Mononuclear cell (primary cell): Measurements from ENCODE around the gene CDH24. TPM values are rescaled to one million over a fixed set of nuclear protein-coding genes. Genes with fewer than 3 reads are reported as not detected.
"Not testable (repeated sequence)": the region's sequence is repeated elsewhere in the genome, so short reads cannot be mapped to it uniquely, and the experiment has no call there.

Experiments
- H3K27me3 ChIP-seq: 2 replicates; pipeline ENCODE4 v1.6.0; 2011; ENCODE audit warnings: low read length, control low read depth; ENCODE audit not compliant: insufficient read depth
- H3K4me1 ChIP-seq: 2 replicates; pipeline ENCODE4 v1.5.1; 2011; ENCODE audit warnings: mild to moderate bottlenecking, low read length, control low read depth; ENCODE audit not compliant: insufficient read depth
- H3K4me3 ChIP-seq: 2 replicates; pipeline ENCODE4 v1.5.1; 2011; ENCODE audit warnings: mild to moderate bottlenecking, low read length, moderate library complexity
- H3K9me3 ChIP-seq: 2 replicates; pipeline ENCODE4 v1.5.1; 2011; ENCODE audit warnings: low read depth, mild to moderate bottlenecking, control low read depth, low read length
- total RNA-seq: library from RNA; depleted of rRNA; stranded (reverse); fragments of >200 nt; gene quantifications from one replicate; pipeline ENCODE4 v1.2.3, GENCODE V29; 2012

CDH24 gene
- total RNA-seq, 1 donor = 0.63 TPM

GRCh38 chr14:23025151-23025814, 32.0 kb downstream of the CDH24 start:
- H3K4me3 ChIP-seq = no peak overlapping the region
- peaks cover 10% of the 10 kb centered on the region for H3K4me1 ChIP-seq
- H3K9me3 ChIP-seq = no peaks in the 10 kb centered on the region
- H3K27me3 ChIP-seq = no peaks in the 10 kb centered on the region

- no peaks in the 10 kb centered on the region for H3K9me3 ChIP-seq
- H3K27me3 ChIP-seq = no peaks in the 10 kb centered on the region
- no peak overlapping the region for H3K4me3 ChIP-seq
- peaks cover 10% of the 10 kb centered on the region for H3K4me1 ChIP-seq
Observed at GRCh38 chr14:23024612-23025075, 32.7 kb downstream of the CDH24 start.

GRCh38 chr14:23023795-23024152, 33.5 kb downstream of the CDH24 start:
- Histone ChIP-seq H3K4me1 (peaks cover 2% of the 10 kb centered on the region), H3K27me3 (no peaks in the 10 kb centered on the region), H3K9me3 (no peaks in the 10 kb centered on the region), H3K4me3 (no peak overlapping the region)

DNA sequence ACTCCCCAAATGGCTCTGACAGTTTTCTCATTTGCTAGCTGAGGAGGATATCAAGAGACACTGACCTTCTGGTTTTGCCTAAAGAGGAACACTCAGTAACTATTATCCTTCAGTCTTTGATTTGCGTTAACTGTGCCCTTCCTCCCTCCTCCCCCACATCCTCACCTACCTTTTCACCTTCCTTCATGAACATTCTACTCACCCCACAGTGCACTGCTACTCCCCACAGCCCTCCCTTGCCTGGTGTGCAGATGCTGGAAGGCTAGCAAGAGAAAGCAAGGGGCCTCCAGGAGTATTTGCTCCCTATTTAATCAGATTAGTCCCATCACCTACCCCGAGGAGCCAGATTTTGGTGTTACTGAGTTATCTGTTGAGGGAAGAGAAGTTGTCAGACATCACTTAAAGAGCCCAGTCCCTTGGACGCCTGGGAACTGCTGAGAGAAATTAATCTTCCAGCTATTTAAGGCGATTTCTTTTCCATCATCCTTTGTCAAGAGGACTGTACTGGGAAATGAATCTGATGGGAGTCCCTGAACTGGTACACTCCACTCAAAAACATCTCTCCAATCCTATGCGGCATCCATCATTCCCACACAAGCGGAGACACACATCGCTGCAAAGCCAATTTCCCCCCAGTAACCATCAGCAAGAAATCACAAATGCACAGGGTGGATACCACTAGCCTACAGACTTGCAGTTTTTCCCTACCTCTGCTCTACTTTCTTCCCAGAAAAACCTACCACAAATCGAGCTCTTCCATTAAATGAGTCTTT, 34.1 kb downstream of the CDH24 start:
- Histone ChIP-seq H3K27me3 (no peaks in the 10 kb centered on the region), H3K4me3 (no peak overlapping the region), H3K4me1 (no peaks in the 10 kb centered on the region), H3K9me3 (no peaks in the 10 kb centered on the region)

DNA sequence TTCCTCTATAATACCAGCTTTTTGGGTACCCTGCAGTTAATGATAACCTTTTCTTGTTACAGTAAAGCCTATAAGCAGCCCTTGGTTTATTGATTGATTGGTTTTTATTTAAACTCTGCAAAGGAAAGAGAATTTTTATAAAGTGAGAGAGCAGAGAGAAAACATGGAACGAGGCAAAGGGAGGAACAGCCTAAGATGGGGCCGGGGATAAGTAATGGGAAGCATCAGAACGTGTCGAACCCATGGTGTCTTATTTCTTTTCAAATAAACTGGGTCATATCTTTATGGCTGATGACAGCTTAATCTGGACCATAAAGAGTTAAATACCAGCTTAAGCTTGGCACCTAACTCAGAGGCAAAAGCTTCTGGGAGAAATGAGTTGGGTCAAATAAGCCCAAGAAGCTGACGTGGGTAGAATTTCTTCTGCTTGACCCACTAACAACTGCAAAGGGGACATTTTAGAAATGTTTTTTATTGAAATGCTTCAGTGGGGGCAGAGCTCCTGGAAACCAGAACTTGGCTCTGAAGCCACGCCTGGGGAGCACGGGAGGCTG, 35.4 kb downstream of the CDH24 start:
- Histone ChIP-seq H3K4me1 (no peaks in the 10 kb centered on the region), H3K4me3 (no peak overlapping the region), H3K9me3 (no peaks in the 10 kb centered on the region), H3K27me3 (no peaks in the 10 kb centered on the region)

DNA sequence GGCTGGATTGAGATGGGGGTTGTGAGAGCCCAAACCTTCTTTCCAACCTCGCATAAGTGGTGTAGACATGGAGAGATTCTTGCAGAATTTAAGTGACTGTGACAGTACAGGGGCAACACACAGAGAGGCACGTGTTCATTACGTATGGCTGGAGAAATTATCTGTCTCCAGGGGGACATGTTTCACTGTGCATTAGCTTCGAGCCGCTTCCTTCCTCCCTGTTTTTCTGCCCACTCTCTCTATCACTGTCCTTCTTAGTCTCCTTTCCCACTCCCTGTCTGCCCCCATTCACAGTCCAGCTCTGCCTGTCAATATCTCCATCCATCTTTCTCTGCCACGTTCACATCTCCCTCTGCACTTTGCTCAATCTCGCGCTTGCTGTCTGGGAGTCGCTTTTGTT, 35.9 kb downstream of the CDH24 start:
- Histone ChIP-seq H3K9me3 (no peaks in the 10 kb centered on the region), H3K4me1 (no peaks in the 10 kb centered on the region), H3K4me3 (no peak overlapping the region), H3K27me3 (no peaks in the 10 kb centered on the region)

DNA sequence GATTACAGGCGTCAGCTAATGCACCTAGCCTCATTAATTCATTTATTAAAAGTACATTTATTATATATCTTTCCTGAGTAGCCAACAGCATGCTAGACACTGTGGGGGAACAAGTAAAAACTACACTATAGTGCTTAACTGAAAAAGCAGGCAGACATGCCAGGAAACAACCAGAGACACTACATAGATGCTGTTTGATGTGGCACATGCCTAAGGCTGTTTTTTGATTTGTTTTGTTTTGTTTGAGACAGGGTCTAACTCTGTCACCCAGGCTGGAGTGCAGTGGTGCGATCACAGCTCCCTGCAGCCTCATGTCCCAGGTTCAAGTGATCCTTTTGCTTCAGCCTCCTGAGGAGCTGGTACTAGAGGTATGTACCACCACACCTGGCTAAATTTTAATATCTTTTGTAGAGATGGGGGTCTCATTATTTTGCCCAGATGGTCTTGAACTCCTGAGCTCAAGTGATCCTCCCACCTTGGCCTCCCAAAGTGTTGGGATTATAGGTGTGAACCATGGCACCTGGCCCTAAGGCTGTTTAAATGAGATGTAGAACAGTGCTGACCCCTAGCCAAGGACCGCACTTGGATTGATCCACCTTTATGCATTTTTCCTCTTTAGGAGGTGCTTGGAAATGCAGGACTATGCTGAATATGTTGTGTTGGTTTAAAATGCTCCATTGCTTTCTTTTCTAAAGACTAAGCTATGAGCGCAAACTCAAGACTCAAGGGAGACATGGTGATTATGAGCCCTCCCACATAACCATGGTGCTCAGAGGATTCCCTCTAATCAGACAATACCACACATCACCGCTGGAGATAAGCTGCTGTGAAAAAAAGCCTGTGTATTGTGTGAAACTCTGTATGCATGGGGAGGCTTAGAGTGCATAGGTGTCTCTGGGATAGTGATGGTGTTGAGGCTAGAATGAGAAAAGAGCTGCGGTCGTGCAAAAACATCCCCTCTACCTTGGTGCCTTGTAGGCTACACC, 36.9 kb downstream of the CDH24 start:
- Histone ChIP-seq H3K9me3 (no peaks in the 10 kb centered on the region), H3K4me1 (no peaks in the 10 kb centered on the region), H3K4me3 (no peak overlapping the region), H3K27me3 (no peaks in the 10 kb centered on the region)

- Histone ChIP-seq H3K4me1 (no peaks in the 10 kb centered on the region), H3K9me3 (no peaks in the 10 kb centered on the region), H3K27me3 (no peaks in the 10 kb centered on the region), H3K4me3 (no peak overlapping the region)
Observed at GRCh38 chr14:23018107-23018506, 39.2 kb downstream of the CDH24 start.

GRCh38 chr14:23017091-23017490, 40.2 kb downstream of the CDH24 start:
- H3K27me3 ChIP-seq = no peaks in the 10 kb centered on the region
- H3K9me3 ChIP-seq = no peaks in the 10 kb centered on the region
- H3K4me3 ChIP-seq = no peak overlapping the region
- H3K4me1 ChIP-seq = no peaks in the 10 kb centered on the region

GRCh38 chr14:23015618-23016017, 41.7 kb downstream of the CDH24 start:
- Histone ChIP-seq H3K4me3 (no peak overlapping the region), H3K27me3 (no peaks in the 10 kb centered on the region), H3K4me1 (no peaks in the 10 kb centered on the region), H3K9me3 (no peaks in the 10 kb centered on the region)

GRCh38 chr14:23013749-23014054, 43.6 kb downstream of the CDH24 start:
- H3K27me3 ChIP-seq, H3K4me1 ChIP-seq, H3K9me3 ChIP-seq, H3K4me3 ChIP-seq: not testable (repeated sequence)

DNA sequence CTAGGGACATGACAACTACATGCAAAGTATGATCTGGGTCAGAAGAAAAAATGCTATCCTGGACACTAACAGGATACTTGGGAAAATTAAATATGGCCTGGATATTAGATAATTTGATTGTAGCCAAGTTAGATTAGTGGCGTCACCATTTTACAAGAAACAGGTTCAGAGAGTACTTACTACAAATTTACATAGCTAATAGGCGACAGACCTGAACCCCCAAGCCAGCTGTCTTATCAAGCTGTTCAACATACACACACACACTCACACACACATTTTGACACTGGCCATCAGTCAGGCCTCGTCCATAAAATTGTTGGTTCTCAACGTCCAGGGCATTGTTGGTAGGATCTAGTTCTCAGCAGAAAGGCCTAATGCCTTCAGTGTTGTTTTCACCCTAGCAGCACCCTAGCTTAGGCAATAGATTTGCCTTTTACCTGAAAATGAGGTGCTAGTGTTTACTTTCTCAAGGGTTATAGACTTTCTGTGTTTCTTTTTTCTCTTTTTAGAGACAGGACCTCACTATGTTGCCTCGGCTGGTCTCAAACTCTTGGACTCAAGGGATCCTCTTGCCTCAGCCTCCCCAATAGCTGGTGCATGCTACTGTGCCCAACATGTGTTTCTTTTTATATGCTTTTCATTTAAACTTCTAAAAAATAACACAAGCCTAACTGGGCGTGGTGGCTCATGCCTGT, 44.1 kb downstream of the CDH24 start:
- H3K4me3 ChIP-seq = no peak overlapping the region
- H3K9me3 ChIP-seq = no peaks in the 10 kb centered on the region
- no peaks in the 10 kb centered on the region for H3K27me3 ChIP-seq

DNA sequence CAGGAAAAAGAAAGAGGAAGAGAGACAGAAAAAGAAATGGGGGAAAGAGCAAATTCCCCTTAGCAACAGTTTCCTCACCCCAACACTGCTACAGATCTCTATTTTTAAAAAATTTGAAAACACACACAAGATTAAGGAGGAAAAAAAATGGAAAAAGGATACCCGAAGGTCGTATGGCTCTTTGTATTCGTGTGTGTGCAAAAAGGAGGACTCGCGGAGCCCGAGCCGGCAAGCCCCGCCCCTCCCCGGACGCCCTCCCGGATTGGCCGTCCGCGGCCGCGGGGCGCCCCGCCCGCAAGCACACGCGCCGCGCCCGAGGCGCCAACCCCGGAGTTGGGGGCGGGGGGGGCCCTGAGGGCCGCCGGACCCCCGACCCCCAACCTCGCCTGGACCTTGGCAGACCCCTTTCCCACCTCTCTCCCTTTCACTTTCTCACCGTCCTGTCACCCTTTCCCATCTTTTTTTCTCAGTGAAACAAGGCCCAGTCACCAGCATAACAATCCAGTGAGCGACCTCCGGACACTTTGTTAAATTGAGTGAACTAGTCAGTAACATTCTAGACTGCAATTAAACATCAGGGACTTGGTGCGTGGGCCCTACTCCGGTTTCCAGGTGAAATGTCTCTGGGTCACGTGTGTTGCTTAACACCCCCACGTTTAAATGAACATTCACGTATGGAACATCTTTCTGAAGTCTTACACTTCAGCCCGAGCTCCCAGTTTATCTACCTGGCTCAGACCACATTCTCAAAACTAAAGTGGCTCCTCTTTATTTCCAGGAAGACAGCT, 47.2 kb downstream of the CDH24 start, which contains the start of gene C14orf93:
C14orf93 (minus strand) TSS at position 205 of the 788 bp plus-strand sequence. CDS start 11,120 bp downstream, outside the sequence.
- Histone ChIP-seq H3K27me3 (no peaks in the 10 kb centered on the region), H3K4me3 (peak within 1 kb of the TSS; percentile 75), H3K4me1 (peaks cover 31% of the 10 kb centered on the region), H3K9me3 (no peaks in the 10 kb centered on the region)

More for the DNA sequence above, 44.1 kb downstream of the CDH24 start:
- H3K4me1 ChIP-seq = peaks cover 13% of the 10 kb centered on the region
